Muscle layer of colon (tissue), 2 donors: ENCODE measurements around the gene PTGER2.

Source experiments
- H3K27ac ChIP-seq: one replicate; pipeline ENCODE4 v1.7.0; 2013; ENCODE audit warnings: low read depth, mild to moderate bottlenecking, low read length, moderate library complexity
- H3K27me3 ChIP-seq, 2 donors: one replicate each; pipeline ENCODE4 v1.7.0; 2013; ENCODE audit warnings: low read length in 2 of 2, mild to moderate bottlenecking in 2 of 2; ENCODE audit not compliant: insufficient read depth in 2 of 2, control insufficient read depth in 1 of 2
- H3K36me3 ChIP-seq: one replicate; pipeline ENCODE4 v1.7.0; 2013; ENCODE audit warnings: mild to moderate bottlenecking, low read length; ENCODE audit not compliant: insufficient read depth
- H3K4me1 ChIP-seq: one replicate; pipeline ENCODE4 v1.7.0; 2013; ENCODE audit warnings: mild to moderate bottlenecking, low read length; ENCODE audit not compliant: insufficient read depth
- H3K4me3 ChIP-seq, 2 donors: one replicate each; pipeline ENCODE4 v1.7.0; 2013; ENCODE audit warnings: low read length in 2 of 2, low read depth in 1 of 2, mild to moderate bottlenecking in 1 of 2, moderate library complexity in 1 of 2
- H3K9ac ChIP-seq: one replicate; pipeline ENCODE4 v1.7.0; 2013; ENCODE audit warnings: low read length
- H3K9me3 ChIP-seq: one replicate; pipeline ENCODE4 v1.7.0; 2013; ENCODE audit warnings: mild to moderate bottlenecking, low read length
- donor health status: abdominal sarcoma.
- donor health status: Adenocarcinoma of cecum.

Gene PTGER2

DNA sequence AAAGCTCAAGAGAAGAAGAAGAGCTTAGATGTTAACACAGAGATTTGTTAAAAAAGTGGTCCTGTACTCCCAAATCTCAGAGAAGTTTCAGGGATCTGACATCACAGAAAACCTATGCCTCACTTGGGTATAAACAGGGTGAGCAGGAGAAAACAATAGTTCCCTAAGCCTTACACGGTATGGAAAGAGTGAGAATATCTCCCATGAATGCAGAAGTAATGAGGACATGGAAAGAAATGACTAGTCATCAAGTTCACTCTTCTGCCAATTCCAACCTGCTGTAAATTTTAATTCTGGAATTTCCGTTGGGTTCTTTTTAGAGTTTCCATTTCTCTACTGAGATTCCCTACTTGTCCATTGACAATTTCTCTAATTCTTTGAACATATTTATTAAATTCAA, 6.2 kb upstream of the PTGER2 start:
- Histone ChIP-seq H3K9me3 (no peaks in the 10 kb centered on the region), H3K4me3 (no peak overlapping the region), H3K36me3 (no peaks in the 10 kb centered on the region), H3K9ac (no peak overlapping the region), H3K4me1 (peaks cover 12% of the 10 kb centered on the region), H3K27me3 (no peaks in the 10 kb centered on the region), H3K27ac (no peak overlapping the region)

DNA sequence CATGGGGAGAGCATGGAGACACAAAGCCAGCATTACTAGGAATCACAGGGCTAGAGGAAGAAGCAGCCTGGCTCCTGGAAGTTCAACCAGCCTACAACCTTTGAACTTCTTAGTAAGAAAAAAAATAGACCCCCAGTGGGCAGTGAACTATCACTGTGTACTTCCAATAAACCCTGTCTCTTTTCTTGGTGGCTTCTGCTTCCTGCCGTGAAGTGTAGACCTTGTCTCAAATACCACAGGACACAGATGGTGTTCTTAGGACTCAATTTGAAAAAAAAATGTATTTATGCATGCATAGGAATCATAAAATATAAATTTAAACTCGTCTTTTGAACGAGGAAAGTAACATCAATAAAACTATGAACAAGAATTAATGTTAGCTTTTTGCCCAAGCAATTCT, 3.6 kb upstream of the PTGER2 start:
- H3K9me3 ChIP-seq: no peaks in the 10 kb centered on the region
- no peak overlapping the region for H3K9ac ChIP-seq
- no peaks in the 10 kb centered on the region for H3K36me3 ChIP-seq
- H3K27ac ChIP-seq: no peak overlapping the region
- H3K4me3 ChIP-seq: no peak overlapping the region
- H3K4me1 ChIP-seq: peaks cover 18% of the 10 kb centered on the region
- H3K27me3 ChIP-seq: peaks cover 0 to 16% of the 10 kb centered on the region in 2 donors

DNA sequence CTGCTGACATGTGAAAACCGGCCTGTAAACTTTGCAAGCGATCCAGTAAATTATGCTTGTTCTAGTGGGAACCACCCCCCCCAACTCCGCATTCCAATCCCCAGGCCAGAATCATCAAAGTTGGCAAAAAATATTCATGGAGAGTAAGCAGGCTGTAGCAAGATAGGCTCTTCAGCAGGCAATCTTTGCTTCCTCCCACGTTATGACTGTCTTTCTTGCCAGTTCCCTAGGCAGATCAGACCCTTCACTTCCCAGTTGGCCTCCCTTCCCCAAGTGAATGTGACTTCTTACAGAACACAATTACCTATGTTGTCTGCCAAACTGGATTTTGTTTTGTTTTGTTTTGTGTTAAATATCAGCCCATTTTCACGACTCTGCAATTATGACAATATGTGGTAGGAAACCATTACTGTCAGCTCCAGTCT, 1.2 kb upstream of the PTGER2 start:
- Histone ChIP-seq H3K4me1 (peaks cover 18% of the 10 kb centered on the region), H3K4me3 (peak overlapping the region in 1 of 2 donors; percentile 74), H3K36me3 (no peaks in the 10 kb centered on the region), H3K27me3 (peaks cover 0 to 16% of the 10 kb centered on the region in 2 donors), H3K27ac (no peak overlapping the region), H3K9me3 (no peaks in the 10 kb centered on the region), H3K9ac (no peak overlapping the region)

- Histone ChIP-seq H3K36me3 (no peaks in the 10 kb centered on the region), H3K4me1 (peaks cover 18% of the 10 kb centered on the region), H3K9me3 (no peaks in the 10 kb centered on the region), H3K27me3 (peaks cover 0 to 16% of the 10 kb centered on the region in 2 donors), H3K27ac (no peak overlapping the region), H3K9ac (no peak overlapping the region), H3K4me3 (peak overlapping the region in 1 of 2 donors; percentile 74)
Measured at GRCh38 chr14:52313462-52313861, 650 bp upstream of the PTGER2 start.

GRCh38 chr14:52314595-52315354, 663 bp downstream of the PTGER2 start:
- peak overlapping the region; percentile 46 to 74 for H3K4me3 ChIP-seq
- peaks cover 18% of the 10 kb centered on the region for H3K4me1 ChIP-seq
- H3K9ac ChIP-seq: peak overlapping the region; percentile 24
- no peaks in the 10 kb centered on the region for H3K9me3 ChIP-seq
- H3K27ac ChIP-seq: no peak overlapping the region
- H3K27me3 ChIP-seq: peaks cover 0 to 16% of the 10 kb centered on the region in 2 donors
- no peaks in the 10 kb centered on the region for H3K36me3 ChIP-seq

DNA sequence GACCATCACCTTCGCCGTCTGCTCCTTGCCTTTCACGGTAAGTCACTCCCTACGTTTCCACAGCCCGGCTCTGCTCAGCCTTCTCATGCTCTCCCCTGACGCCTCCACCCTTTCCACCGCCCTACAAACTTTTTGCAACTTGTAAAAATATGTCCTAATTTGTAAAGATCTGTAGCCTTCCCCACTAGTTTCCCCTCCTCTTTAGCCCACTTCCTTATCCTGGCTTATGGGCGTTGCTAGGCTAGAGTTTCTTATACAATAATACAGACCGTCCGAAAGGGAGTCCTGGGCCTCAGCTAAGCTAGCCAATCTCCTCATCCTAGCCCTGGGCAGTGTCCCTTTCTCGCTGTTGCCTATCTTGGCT, 1.2 kb downstream of the PTGER2 start:
- no peaks in the 10 kb centered on the region for H3K9me3 ChIP-seq
- peaks cover 18% of the 10 kb centered on the region for H3K4me1 ChIP-seq
- no peak overlapping the region for H3K27ac ChIP-seq
- H3K27me3 ChIP-seq: peaks cover 0 to 16% of the 10 kb centered on the region in 2 donors
- no peak overlapping the region for H3K9ac ChIP-seq
- H3K36me3 ChIP-seq: no peaks in the 10 kb centered on the region
- peak overlapping the region in 1 of 2 donors; percentile 74 for H3K4me3 ChIP-seq

- Histone ChIP-seq H3K27ac (no peak overlapping the region), H3K27me3 (peaks cover 0 to 16% of the 10 kb centered on the region in 2 donors), H3K9me3 (no peaks in the 10 kb centered on the region), H3K9ac (no peak overlapping the region), H3K36me3 (no peaks in the 10 kb centered on the region), H3K4me3 (no peak overlapping the region), H3K4me1 (peaks cover 5% of the 10 kb centered on the region)
Measured at GRCh38 chr14:52318062-52318461, 4.0 kb downstream of the PTGER2 start.

- peaks cover 0 to 15% of the 10 kb centered on the region in 2 donors for H3K27me3 ChIP-seq
- no peaks in the 10 kb centered on the region for H3K4me1 ChIP-seq
- no peak overlapping the region for H3K9ac ChIP-seq
- no peak overlapping the region for H3K27ac ChIP-seq
- no peaks in the 10 kb centered on the region for H3K9me3 ChIP-seq
- no peaks in the 10 kb centered on the region for H3K36me3 ChIP-seq
- no peak overlapping the region for H3K4me3 ChIP-seq
Measured at GRCh38 chr14:52318826-52319645, 4.9 kb downstream of the PTGER2 start.

DNA sequence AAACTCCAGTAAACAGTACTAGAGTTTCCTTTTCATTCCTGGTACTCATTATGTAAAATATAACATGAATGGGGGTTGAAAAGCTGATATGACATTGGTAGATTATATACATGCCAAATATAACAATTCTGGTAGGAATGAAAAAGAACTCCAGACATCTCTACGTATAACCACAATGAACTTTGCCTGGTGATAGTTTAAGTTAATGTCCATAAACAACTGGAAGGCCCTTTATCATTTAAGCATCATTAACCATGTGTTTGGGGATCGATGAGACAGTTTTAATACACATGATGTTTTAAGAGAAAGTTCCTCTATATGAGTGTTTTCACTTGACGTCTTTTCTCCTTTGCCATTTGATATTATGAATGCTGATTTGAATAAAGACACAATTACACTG, 5.8 kb downstream of the PTGER2 start:
- no peak overlapping the region for H3K27ac ChIP-seq
- no peak overlapping the region for H3K9ac ChIP-seq
- H3K4me3 ChIP-seq: no peak overlapping the region
- no peaks in the 10 kb centered on the region for H3K9me3 ChIP-seq
- no peaks in the 10 kb centered on the region for H3K36me3 ChIP-seq
- peaks cover 0 to 6% of the 10 kb centered on the region in 2 donors for H3K27me3 ChIP-seq
- no peaks in the 10 kb centered on the region for H3K4me1 ChIP-seq

GRCh38 chr14:52325126-52325525, 11.0 kb downstream of the PTGER2 start:
- no peaks in the 10 kb centered on the region for H3K36me3 ChIP-seq
- no peaks in the 10 kb centered on the region for H3K9me3 ChIP-seq
- no peaks in the 10 kb centered on the region for H3K27me3 ChIP-seq
- H3K4me3 ChIP-seq: no peak overlapping the region
- H3K27ac ChIP-seq: no peak overlapping the region
- H3K9ac ChIP-seq: no peak overlapping the region
- peaks cover 31% of the 10 kb centered on the region for H3K4me1 ChIP-seq

DNA sequence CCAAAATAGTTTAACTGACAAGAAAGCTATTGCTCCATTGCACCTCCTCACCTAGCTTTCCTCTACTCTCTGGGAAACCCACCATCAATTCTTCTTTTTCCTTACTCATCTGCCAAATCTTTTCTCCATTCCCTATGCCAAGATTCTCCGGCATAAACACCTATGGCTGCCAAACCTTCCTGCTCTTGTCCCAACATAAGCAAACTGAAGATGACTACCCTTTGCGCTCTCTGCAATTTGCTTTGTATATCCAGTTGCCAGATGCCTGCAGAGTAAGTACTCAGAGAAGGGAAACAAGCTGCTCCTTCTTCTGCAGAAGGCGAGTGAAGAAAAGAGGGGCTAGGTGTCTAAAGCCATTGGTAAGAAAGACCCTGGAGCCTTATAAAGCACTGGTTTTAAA, 11.5 kb downstream of the PTGER2 start:
- H3K9ac ChIP-seq: no peak overlapping the region
- no peaks in the 10 kb centered on the region for H3K27me3 ChIP-seq
- H3K36me3 ChIP-seq: no peaks in the 10 kb centered on the region
- no peak overlapping the region for H3K4me3 ChIP-seq
- no peak overlapping the region for H3K27ac ChIP-seq
- H3K9me3 ChIP-seq: no peaks in the 10 kb centered on the region
- peaks cover 31% of the 10 kb centered on the region for H3K4me1 ChIP-seq
